Activated CD4-positive, alpha-beta memory T cell treated with anti-CD3 and anti-CD28 coated beads, Interleukin-2, amount 10 ng/mL, durations not matched to agents 7 days and 5 days (primary cell): ENCODE results near the gene AP5Z1. TPM values are rescaled to one million over a fixed set of nuclear protein-coding genes. Genes with fewer than 3 reads are reported as not detected.
A peak's percentile ranks its signal among the peaks of the same experiment; 100 is the strongest.
"Not testable (repeated sequence)": the region's sequence is repeated elsewhere in the genome, so short reads cannot be mapped to it uniquely, and the experiment has no call there.

Source experiments
- CTCF ChIA-PET: fragments of 350-600 bp; sonication (Branson Sonifier 250); formaldehyde crosslinking; loops from one replicate; lab custom pipeline; 2021; ENCODE audit warnings: antibody characterized with exemption, inconsistent platforms; lab: Charles Lee
- POLR2A ChIA-PET: fragments of 350-600 bp; sonication (Branson Sonifier 250); formaldehyde crosslinking; loops from one replicate; lab custom pipeline; 2021; ENCODE audit warnings: antibody characterized with exemption; lab: Charles Lee
- DNase-seq: peaks from one replicate; pipeline ENCODE4 v3.0.0-alpha.2; 2020
- H3K27ac Mint-ChIP-seq: one replicate; pipeline ENCODE4 v1.8.0; 2021; ENCODE audit warnings: mild to moderate bottlenecking, mixed read lengths
- H3K27me3 Mint-ChIP-seq: one replicate; pipeline ENCODE4 v1.8.0; 2021; ENCODE audit warnings: mixed read lengths
- H3K36me3 Mint-ChIP-seq: one replicate; pipeline ENCODE4 v1.8.0; 2021; ENCODE audit warnings: low read depth, mixed read lengths
- H3K4me1 Mint-ChIP-seq: one replicate; pipeline ENCODE4 v1.8.0; 2021; ENCODE audit warnings: mixed read lengths
- H3K4me3 Mint-ChIP-seq: one replicate; pipeline ENCODE4 v1.8.0; 2021; ENCODE audit warnings: mild to moderate bottlenecking, mixed read lengths
- H3K9me3 Mint-ChIP-seq: one replicate; pipeline ENCODE4 v1.8.0; 2021; ENCODE audit warnings: mixed read lengths
- total RNA-seq, 2 experiments: library from RNA; stranded (reverse); gene quantifications; one replicate each; pipeline ENCODE4 v1.2.3, GENCODE V29; 2021

AP5Z1 gene
- total RNA-seq, 2 experiments from 2014 or later = 57.5 to 60.6 TPM

DNA sequence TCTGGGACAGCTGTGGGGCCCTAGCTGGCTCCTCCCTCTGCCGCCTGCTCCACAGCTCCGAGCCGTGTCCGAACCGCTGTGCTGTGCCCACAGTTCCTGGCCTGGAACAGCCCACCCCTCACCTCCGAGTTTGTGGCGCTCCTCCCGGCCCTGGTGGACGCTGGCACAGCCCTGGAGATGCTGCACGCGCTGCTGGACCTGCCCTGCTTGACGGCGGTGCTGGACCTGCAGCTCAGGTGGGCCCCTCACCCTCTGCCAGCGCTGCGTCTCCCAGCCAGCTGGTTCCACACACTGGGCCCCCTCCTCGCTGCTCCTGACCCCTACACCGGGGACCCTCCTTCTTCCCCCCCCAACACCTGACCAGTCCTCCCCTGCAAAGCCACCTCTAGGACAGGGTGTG, 12.1 kb downstream of the AP5Z1 start:
- POLR2A ChIA-PET = interaction anchor here (0.8 kb wide), 1 partner anchor 12 kb away, joined by 3 read pairs; the partner anchor contains the start of gene AP5Z1
- peaks cover 24% of the 10 kb centered on the region for H3K36me3 Mint-ChIP-seq

GRCh38 chr7:4787947-4788626, 12.7 kb downstream of the AP5Z1 start:
- Mint-ChIP-seq H3K27ac (no peak overlapping the region), H3K9me3 (no peaks in the 10 kb centered on the region), H3K4me3 (no peak overlapping the region), H3K27me3 (no peaks in the 10 kb centered on the region), H3K36me3 (peaks cover 24% of the 10 kb centered on the region), H3K4me1 (peaks cover 3% of the 10 kb centered on the region)
- DNase-seq = no peak
- POLR2A ChIA-PET = interaction anchor here (1.2 kb wide), 1 partner anchor 12 kb away, joined by 5 read pairs; the partner anchor contains the start of gene AP5Z1
- CTCF ChIA-PET = no interaction called here

More for the DNA sequence above, 12.1 kb downstream of the AP5Z1 start:
- CTCF ChIA-PET = no interaction called here
- Mint-ChIP-seq H3K4me3 (no peak overlapping the region), H3K9me3 (no peaks in the 10 kb centered on the region), H3K27me3 (no peaks in the 10 kb centered on the region), H3K4me1 (peaks cover 3% of the 10 kb centered on the region), H3K27ac (no peak overlapping the region)
- no peak for DNase-seq

GRCh38 chr7:4788627-4789189, 13.3 kb downstream of the AP5Z1 start:
- Mint-ChIP-seq H3K4me3 (no peak overlapping the region), H3K27me3 (no peaks in the 10 kb centered on the region), H3K9me3 (no peaks in the 10 kb centered on the region), H3K36me3 (peaks cover 24% of the 10 kb centered on the region), H3K4me1 (peaks cover 3% of the 10 kb centered on the region), H3K27ac (no peak overlapping the region)
- POLR2A ChIA-PET = interaction anchor here (1.2 kb wide), 1 partner anchor 13 kb away, joined by 5 read pairs; the partner anchor contains the start of gene AP5Z1
- CTCF ChIA-PET = no interaction called here
- no peak for DNase-seq

DNA sequence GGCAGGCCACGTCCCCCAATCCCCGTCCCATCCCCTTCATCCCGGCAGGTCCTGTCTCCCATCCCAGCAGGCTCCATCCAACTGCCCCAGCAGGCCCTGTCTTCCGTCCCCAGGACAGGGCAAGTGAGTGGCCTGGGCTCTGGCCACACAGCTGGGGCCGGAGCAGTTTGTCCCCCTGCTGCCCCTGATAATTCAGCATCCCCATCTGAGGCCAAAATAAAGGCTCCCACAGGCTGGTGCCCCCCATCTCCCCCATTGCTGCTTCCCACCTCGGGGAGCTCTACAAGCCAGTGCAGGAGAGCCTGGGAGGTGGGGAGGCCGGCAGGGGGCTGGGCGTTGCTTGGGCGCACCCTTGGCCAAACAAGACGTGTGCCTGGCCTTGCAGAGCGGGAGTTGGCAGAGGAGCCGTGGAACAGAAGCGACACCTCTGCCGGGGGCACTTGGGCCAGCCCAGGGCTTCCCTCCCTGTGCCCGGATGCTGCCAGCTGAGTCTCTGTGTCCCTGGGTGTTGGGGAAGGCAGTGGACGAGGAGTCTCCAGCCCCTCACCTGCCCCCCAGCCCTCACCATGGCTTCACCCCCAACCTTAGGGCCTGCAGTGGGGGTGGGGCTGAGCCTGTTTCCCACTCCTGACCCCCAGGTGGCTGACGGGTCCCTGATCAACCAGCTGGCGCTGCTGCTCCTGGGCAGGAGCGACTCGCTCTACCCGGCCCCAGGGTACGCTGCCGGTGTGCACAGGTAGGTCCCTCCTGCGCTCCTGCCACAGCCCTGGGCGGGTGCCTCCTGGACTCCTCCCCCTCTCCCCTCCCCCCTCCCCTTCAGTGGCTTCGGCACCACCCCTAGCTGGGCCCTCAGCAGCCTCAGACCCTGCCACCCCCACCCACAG, 14.0 kb downstream of the AP5Z1 start:
- CTCF ChIA-PET = no interaction called here
- Mint-ChIP-seq H3K9me3 (no peaks in the 10 kb centered on the region), H3K4me1 (peaks cover 3% of the 10 kb centered on the region), H3K36me3 (peaks cover 29% of the 10 kb centered on the region), H3K4me3 (no peak overlapping the region), H3K27me3 (no peaks in the 10 kb centered on the region), H3K27ac (no peak overlapping the region)
- POLR2A ChIA-PET = interaction anchor here (1.2 kb wide), 1 partner anchor 14 kb away, joined by 5 read pairs; the partner anchor contains the start of gene AP5Z1
- no peak for DNase-seq

- H3K27ac Mint-ChIP-seq = no peak overlapping the region
- H3K9me3 Mint-ChIP-seq = no peaks in the 10 kb centered on the region
- DNase-seq = no peak
- peaks cover 3% of the 10 kb centered on the region for H3K4me1 Mint-ChIP-seq
- H3K27me3 Mint-ChIP-seq = no peaks in the 10 kb centered on the region
- H3K4me3 Mint-ChIP-seq = no peak overlapping the region
- POLR2A ChIA-PET = no interaction called here
- CTCF ChIA-PET = interaction anchor here (1.2 kb wide), 1 partner anchor 11 kb away, joined by 3 read pairs; no protein-coding TSS in a partner anchor
- H3K36me3 Mint-ChIP-seq = peaks cover 31% of the 10 kb centered on the region
Measured at GRCh38 chr7:4790078-4790465, 14.6 kb downstream of the AP5Z1 start.

GRCh38 chr7:4790516-4790991, 15.1 kb downstream of the AP5Z1 start:
- peaks cover 31% of the 10 kb centered on the region for H3K36me3 Mint-ChIP-seq
- H3K4me3 Mint-ChIP-seq = no peak overlapping the region
- H3K27me3 Mint-ChIP-seq = no peaks in the 10 kb centered on the region
- H3K9me3 Mint-ChIP-seq = no peaks in the 10 kb centered on the region
- CTCF ChIA-PET = interaction anchor here (1.2 to 2.7 kb wide), 4 partner anchors 11 to 149 kb away, joined by 3 to 16 read pairs (median 4); partner anchors contain the start of gene AP5Z1
- H3K27ac Mint-ChIP-seq = no peak overlapping the region
- POLR2A ChIA-PET = interaction anchor here (3.7 kb wide), 1 partner anchor 15 kb away, joined by 49 read pairs; the partner anchor contains the start of gene AP5Z1
- no peak for DNase-seq
- H3K4me1 Mint-ChIP-seq = peaks cover 3% of the 10 kb centered on the region

DNA sequence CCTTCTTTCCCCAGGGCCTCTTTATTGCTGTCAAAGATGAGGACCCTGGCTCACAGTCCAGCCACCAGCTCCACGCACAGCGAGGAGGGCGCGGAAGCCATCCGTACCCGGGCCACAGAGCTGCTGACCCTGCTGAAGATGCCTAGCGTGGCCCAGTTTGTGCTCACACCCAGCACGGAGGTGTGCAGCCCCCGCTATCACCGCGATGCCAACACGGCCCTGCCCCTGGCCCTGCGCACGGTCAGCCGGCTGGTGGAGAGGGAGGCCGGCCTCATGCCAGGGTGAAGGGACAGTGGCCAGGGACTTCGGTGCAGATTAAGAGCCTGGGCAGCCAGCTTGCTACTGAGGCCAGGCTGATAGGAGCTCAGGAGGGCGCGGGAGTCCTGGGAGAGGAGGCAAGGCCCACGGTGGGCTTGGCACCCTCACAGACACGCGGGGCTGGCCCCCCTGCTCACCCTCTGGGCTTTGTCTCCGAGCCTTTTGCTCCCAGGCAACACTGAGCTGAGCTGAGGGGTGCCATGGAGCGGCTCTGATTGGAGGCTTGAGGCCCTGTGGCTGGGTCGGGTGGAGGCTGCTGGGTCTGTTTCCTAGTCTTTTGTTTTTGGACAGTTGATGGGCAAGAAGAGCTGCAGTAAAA, 15.8 kb downstream of the AP5Z1 start:
- Mint-ChIP-seq H3K9me3 (no peaks in the 10 kb centered on the region), H3K27me3 (no peaks in the 10 kb centered on the region), H3K4me3 (no peak overlapping the region), H3K36me3 (peaks cover 27% of the 10 kb centered on the region), H3K4me1 (peaks cover 3% of the 10 kb centered on the region), H3K27ac (no peak overlapping the region)
- DNase-seq = no peak
- CTCF ChIA-PET = interaction anchor here (1.1 to 2.7 kb wide), 7 partner anchors 12 to 149 kb away, joined by 3 to 16 read pairs (median 3); partner anchors contain the start of genes AP5Z1 and RADIL
- POLR2A ChIA-PET = interaction anchor here (3.7 kb wide), 1 partner anchor 16 kb away, joined by 49 read pairs; the partner anchor contains the start of gene AP5Z1

DNA sequence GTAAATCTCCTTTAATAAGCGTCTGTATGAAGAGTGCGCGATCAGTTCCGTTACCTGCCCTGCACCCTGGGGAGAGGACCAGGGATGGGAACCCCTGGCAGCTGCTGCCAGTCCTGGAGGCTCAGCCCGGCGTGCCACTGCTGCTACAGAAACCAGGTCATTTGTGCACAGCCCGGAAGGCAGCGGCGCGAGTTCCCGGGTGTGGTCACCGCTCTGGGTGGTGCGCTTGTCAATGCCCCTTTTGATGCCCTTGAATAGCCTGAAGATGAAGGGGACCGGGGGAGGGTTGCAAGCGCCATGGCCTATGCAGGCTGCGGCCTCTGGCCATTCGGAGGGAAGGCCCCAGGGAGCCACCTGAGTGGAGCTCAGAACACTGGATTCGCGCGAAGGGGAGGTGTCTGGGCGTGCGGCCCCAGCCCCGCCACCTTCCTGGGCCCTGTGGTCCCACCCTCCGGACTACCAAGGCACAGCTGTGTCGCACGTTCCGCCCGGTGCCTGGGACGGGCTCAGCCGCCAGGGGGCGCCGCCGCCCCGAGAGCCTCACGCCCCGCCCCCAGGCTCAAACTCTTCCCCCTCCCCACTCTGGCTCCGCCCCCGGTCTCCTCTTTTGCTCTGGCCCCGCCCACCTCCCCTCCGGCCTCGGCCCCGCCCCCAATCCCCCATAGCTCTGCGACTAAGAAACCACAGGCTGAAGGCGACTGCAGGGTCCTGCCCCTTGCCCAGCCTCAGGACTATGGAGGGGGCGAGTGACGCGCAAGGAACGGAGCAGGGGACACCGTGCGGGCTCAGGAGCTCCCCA, 16.5 kb downstream of the AP5Z1 start:
- DNase-seq = peak; percentile 75
- ChIA-PET CTCF (interaction anchor here (1.1 to 2.7 kb wide), 7 partner anchors 12 to 293 kb away, joined by 3 to 16 read pairs (median 4); partner anchors contain the start of genes AP5Z1 and RADIL), POLR2A (interaction anchor here (0.6 to 3.7 kb wide), 2 partner anchors 16 to 180 kb away, joined by 4 to 49 read pairs; partner anchors contain the start of gene AP5Z1)
- Mint-ChIP-seq H3K36me3 (peaks cover 27% of the 10 kb centered on the region), H3K4me3 (no peak overlapping the region), H3K9me3 (no peaks in the 10 kb centered on the region), H3K27ac (no peak overlapping the region), H3K4me1 (peaks cover 3% of the 10 kb centered on the region), H3K27me3 (no peaks in the 10 kb centered on the region)

DNA sequence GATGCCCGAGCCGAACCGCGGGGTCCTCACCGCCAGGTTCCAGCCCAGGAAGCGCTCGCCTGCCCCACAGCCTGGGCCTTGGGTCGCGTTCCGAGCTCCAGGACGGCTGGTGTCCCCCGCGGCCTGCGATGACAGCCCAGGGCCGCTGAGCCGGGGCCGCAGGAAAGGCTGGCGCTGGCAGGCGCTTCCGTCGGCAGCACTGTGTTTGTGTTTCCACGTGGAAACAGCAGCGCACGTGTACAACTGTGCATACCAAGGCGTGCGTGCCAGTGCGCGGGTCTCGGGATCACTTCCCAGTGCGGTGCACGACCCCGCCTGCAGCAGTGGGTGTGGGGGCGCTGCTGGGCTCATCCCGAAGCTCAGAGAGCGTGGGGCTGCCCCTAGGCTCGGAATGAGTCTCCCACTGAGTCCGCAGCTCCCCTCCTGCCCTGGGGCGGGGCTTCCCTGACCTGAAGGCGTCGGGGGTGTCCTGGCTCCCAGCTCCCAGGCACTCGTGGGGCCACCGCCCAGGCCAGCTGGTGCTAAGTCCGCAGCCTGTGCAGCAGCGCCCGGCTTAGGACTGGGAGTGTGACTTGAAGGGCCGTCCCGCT, 17.2 kb downstream of the AP5Z1 start:
- POLR2A ChIA-PET = interaction anchor here (0.6 to 3.7 kb wide), 2 partner anchors 17 to 180 kb away, joined by 4 to 49 read pairs; partner anchors contain the start of gene AP5Z1
- Mint-ChIP-seq H3K9me3 (no peaks in the 10 kb centered on the region), H3K36me3 (peaks cover 26% of the 10 kb centered on the region), H3K4me1 (peaks cover 3% of the 10 kb centered on the region), H3K4me3 (no peak overlapping the region), H3K27me3 (no peaks in the 10 kb centered on the region), H3K27ac (no peak overlapping the region)
- CTCF ChIA-PET = interaction anchor here (1.1 to 2.7 kb wide), 6 partner anchors 13 to 294 kb away, joined by 3 to 16 read pairs (median 4); partner anchors contain the start of genes AP5Z1 and RADIL
- DNase-seq = no peak

DNA sequence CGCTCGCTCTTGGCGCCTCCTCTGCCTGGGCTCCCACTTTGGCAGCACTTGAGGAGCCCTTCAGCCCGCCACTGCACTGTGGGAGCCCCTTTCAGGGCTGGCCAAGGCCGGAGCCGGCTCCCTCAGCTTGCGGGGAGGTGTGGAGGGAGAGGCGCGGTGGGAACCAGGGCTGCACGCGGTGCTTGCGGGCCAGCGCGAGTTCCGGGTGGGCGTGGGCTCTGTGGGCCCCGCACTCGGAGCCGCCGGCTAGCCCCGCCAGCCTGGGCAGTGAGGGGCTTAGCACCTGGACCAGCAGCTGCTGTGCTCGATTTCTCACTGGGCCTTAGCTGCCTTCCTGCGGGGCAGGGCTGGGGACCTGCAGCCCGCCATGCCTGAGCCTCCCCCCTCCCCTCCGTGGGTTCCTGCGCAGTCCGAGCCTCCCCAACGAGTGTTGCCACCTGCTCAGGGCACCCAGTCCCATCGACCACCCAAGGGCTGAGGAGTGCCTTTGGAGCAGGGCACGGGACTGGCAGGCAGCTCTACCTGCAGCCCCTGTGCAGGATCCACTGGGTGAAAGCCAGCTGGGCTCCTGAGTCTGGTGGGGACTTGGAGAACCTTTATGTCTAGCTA, 18.1 kb downstream of the AP5Z1 start:
- H3K27me3 Mint-ChIP-seq, H3K4me1 Mint-ChIP-seq, H3K4me3 Mint-ChIP-seq, DNase-seq, H3K27ac Mint-ChIP-seq, H3K9me3 Mint-ChIP-seq: not testable (repeated sequence)
- H3K36me3 Mint-ChIP-seq = peaks cover 21% of the 10 kb centered on the region
- ChIA-PET CTCF (interaction anchor here (1.1 to 2.7 kb wide), 4 partner anchors 17 to 293 kb away, joined by 3 to 16 read pairs (median 6); partner anchors contain the start of gene AP5Z1), POLR2A (interaction anchor here (3.7 kb wide), 1 partner anchor 18 kb away, joined by 49 read pairs; the partner anchor contains the start of gene AP5Z1)
